ENCODE data around the gene PHACTR2.

PHACTR2 gene

GRCh38 chr6:143688681-143689080, 10.9 kb downstream of the PHACTR2 start:
- Mint-ChIP-seq H3K27ac (peak overlapping the region; percentile 64), H3K9me3 (peaks cover 10% of the 10 kb centered on the region), H3K4me3 (no peak overlapping the region), H3K4me1 (peaks cover 13% of the 10 kb centered on the region), H3K36me3 (ENCODE audit: low read depth) (peaks cover 23% of the 10 kb centered on the region), H3K27me3 (ENCODE audit: low read depth, poor library complexity) (no peaks in the 10 kb centered on the region)
- no peak for DNase-seq
- no peak for TF ChIP-seq CTCF (IDR thresholded peaks at IDR 0.05)

GRCh38 chr6:143689852-143690251, 12.1 kb downstream of the PHACTR2 start:
- H3K27ac Mint-ChIP-seq: no peak overlapping the region
- H3K36me3 Mint-ChIP-seq (ENCODE audit: low read depth): peaks cover 15% of the 10 kb centered on the region

GRCh38 chr6:143691155-143691554, 13.4 kb downstream of the PHACTR2 start:
- Mint-ChIP-seq H3K27ac (no peak overlapping the region), H3K9me3 (no peaks in the 10 kb centered on the region), H3K27me3 (ENCODE audit: low read depth, poor library complexity) (no peaks in the 10 kb centered on the region), H3K4me3 (no peak overlapping the region), H3K4me1 (peaks cover 13% of the 10 kb centered on the region), H3K36me3 (ENCODE audit: low read depth) (peaks cover 15% of the 10 kb centered on the region)
- TF ChIP-seq CTCF (IDR thresholded peaks at IDR 0.05): no peak
- DNase-seq: no peak

More at GRCh38 chr6:143689852-143690251, 12.1 kb downstream of the PHACTR2 start:
- no peaks in the 10 kb centered on the region for H3K27me3 Mint-ChIP-seq (ENCODE audit: low read depth, poor library complexity)
- no peak overlapping the region for H3K4me3 Mint-ChIP-seq
- no peak for DNase-seq
- no peak for TF ChIP-seq CTCF (IDR thresholded peaks at IDR 0.05)
- peaks cover 13% of the 10 kb centered on the region for H3K4me1 Mint-ChIP-seq
- no peaks in the 10 kb centered on the region for H3K9me3 Mint-ChIP-seq

GRCh38 chr6:143691900-143692636, 14.3 kb downstream of the PHACTR2 start:
- Mint-ChIP-seq H3K27ac (no peak overlapping the region), H3K9me3 (no peaks in the 10 kb centered on the region), H3K36me3 (ENCODE audit: low read depth) (peaks cover 15% of the 10 kb centered on the region), H3K4me1 (peaks cover 13% of the 10 kb centered on the region), H3K27me3 (ENCODE audit: low read depth, poor library complexity) (no peaks in the 10 kb centered on the region), H3K4me3 (no peak overlapping the region)
- no peak for TF ChIP-seq CTCF (IDR thresholded peaks at IDR 0.05)
- DNase-seq: no peak

GRCh38 chr6:143692696-143693095, 14.9 kb downstream of the PHACTR2 start:
- TF ChIP-seq CTCF (IDR thresholded peaks at IDR 0.05): no peak
- no peak overlapping the region for H3K27ac Mint-ChIP-seq
- peaks cover 15% of the 10 kb centered on the region for H3K36me3 Mint-ChIP-seq (ENCODE audit: low read depth)
- H3K9me3 Mint-ChIP-seq: no peaks in the 10 kb centered on the region
- peaks cover 13% of the 10 kb centered on the region for H3K4me1 Mint-ChIP-seq
- H3K4me3 Mint-ChIP-seq: no peak overlapping the region
- no peak for DNase-seq
- H3K27me3 Mint-ChIP-seq (ENCODE audit: low read depth, poor library complexity): no peaks in the 10 kb centered on the region

GRCh38 chr6:143694013-143694412, 16.2 kb downstream of the PHACTR2 start:
- no peak overlapping the region for H3K27ac Mint-ChIP-seq
- no peak overlapping the region for H3K4me3 Mint-ChIP-seq
- peaks cover 15% of the 10 kb centered on the region for H3K36me3 Mint-ChIP-seq (ENCODE audit: low read depth)
- no peaks in the 10 kb centered on the region for H3K9me3 Mint-ChIP-seq
- DNase-seq: no peak
- no peaks in the 10 kb centered on the region for H3K27me3 Mint-ChIP-seq (ENCODE audit: low read depth, poor library complexity)
- TF ChIP-seq CTCF (IDR thresholded peaks at IDR 0.05): no peak
- peaks cover 5% of the 10 kb centered on the region for H3K4me1 Mint-ChIP-seq

Data from nephron progenitor cell (in vitro differentiated cells).